NT2/D1 (cell line): Measurements from ENCODE around the gene ATOH7.

Source experiments
- SUZ12 ChIP-seq: IDR thresholded peaks from 2 replicates; pipeline ENCODE4 v1.6.1; 2011; ENCODE audit not compliant: insufficient read length, insufficient read depth; ENCODE audit errors: extremely low read depth
- YY1 ChIP-seq: IDR thresholded peaks from 2 replicates; pipeline ENCODE4 v1.6.1; 2011; ENCODE audit not compliant: insufficient read length, insufficient read depth
- ZNF274 ChIP-seq: IDR thresholded peaks from 2 replicates; pipeline ENCODE4 v1.6.1; 2011; ENCODE audit warnings: mild to moderate bottlenecking, low read depth, low read length

DNA sequence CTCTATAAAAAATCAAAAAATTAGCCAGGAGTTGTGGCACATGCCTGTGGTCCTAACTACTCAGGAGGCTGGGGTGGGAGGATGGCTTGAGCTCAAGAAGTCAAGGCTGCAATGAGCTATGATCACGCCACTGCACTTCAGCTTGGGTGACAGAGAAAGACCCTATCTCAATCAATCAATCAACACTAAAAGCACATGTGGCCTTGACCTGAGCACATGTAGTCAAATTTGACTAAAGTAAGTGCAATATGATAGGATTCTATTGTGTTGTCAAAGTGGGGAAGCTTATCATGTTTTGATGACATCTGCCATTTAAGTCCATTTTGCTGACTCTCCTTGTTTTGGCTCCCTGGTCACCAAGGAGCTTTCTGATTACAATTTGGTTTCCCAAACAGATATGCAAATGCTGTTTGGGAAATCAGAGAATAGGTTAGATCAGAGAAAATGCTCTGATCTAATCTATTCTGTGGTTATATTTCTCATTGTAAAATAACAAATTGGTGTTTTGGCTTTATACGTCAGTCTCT, 43.8 kb upstream of the ATOH7 start:
- TF ChIP-seq YY1: no peak
- no peak for TF ChIP-seq SUZ12
- TF ChIP-seq ZNF274: no peak
